Measurements from ENCODE around the gene TLCD4. TPM values are rescaled to one million over a fixed set of nuclear protein-coding genes. Genes with fewer than 3 reads are reported as not detected.

The TLCD4 gene
- total RNA-seq, 1 experiment from 2014 or later = 1.8 TPM

DNA sequence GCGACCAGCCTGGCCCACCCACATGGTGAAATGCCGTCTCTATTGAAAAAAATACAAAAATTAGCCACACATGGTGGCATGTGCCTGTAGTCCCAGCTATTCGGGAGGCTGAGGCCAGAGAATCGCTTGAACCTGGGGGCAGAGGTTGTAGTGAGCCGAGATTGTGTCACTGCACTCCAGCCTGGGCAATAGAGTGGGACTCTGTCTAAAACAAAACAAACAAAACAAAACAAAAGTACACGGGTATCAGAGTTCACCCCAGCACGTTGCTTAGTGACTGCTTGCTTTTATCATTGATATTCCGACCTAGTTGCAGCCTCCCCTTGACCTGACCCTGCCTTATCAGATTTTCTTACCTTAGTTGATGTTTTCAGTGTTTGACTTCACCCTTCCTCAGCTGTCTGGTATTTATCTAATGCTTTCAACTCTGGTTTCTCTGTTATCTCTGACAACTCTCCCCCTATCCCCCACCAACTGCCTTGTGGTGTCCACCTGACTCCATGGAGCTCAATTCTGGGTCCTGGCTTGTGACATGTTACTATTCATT is 5.1 kb downstream of the TLCD4 start:
- no CpG with 5 or more reads among the region's 8 CpGs for WGBS (ENCODE audit: extremely low coverage, insufficient read length, low lambda C conversion rate)
- no peak overlapping the region for H3K4ac ChIP-seq (ENCODE audit: low read depth, low read length)

More for the DNA sequence above, 5.1 kb downstream of the TLCD4 start:
- Mint-ChIP-seq H3K4me3 (no peak overlapping the region), H3K36me3 (ENCODE audit: insufficient read depth in 1 of 3, low read depth in 3 of 3) (no peaks in the 10 kb centered on the region), H3K27me3 (ENCODE audit: low read depth) (peaks cover 14% of the 10 kb centered on the region), H3K27ac (peak overlapping the region in 1 of 3 experiments; percentile 16; a peak in 1 of 7 replicates), H3K4me1 (peaks cover 18 to 21% of the 10 kb centered on the region in 2 experiments), H3K9me3 (no peaks in the 10 kb centered on the region)
- H3T11ph ChIP-seq (ENCODE audit: low read length) = no peak overlapping the region
- H4K8ac ChIP-seq (replicated peaks; ENCODE audit: insufficient read length, low read depth, low read length) = no peak overlapping the region
- TF ChIP-seq, protein P1, sequence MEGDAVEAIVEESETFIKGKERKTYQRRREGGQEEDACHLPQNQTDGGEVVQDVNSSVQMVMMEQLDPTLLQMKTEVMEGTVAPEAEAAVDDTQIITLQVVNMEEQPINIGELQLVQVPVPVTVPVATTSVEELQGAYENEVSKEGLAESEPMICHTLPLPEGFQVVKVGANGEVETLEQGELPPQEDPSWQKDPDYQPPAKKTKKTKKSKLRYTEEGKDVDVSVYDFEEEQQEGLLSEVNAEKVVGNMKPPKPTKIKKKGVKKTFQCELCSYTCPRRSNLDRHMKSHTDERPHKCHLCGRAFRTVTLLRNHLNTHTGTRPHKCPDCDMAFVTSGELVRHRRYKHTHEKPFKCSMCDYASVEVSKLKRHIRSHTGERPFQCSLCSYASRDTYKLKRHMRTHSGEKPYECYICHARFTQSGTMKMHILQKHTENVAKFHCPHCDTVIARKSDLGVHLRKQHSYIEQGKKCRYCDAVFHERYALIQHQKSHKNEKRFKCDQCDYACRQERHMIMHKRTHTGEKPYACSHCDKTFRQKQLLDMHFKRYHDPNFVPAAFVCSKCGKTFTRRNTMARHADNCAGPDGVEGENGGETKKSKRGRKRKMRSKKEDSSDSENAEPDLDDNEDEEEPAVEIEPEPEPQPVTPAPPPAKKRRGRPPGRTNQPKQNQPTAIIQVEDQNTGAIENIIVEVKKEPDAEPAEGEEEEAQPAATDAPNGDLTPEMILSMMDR (conservative IDR thresholded peaks at IDR 0.05) = no peak
- H3K9me3 ChIP-seq (ENCODE audit: control insufficient read depth, low read depth, low read length) = no peaks in the 10 kb centered on the region
- H3K27ac ChIP-seq (ENCODE audit: insufficient read length, low read depth, low read length) = no peak overlapping the region
- no peak for DNase-seq
- H3K4me2 ChIP-seq (ENCODE audit: insufficient read depth, insufficient read length, low read length) = no peak overlapping the region
- no peak overlapping the region for H2BK5ac ChIP-seq (ENCODE audit: insufficient read length, low read length)
- H3K23me2 ChIP-seq (ENCODE audit: insufficient read length, low read depth, low read length, poor library complexity, severe bottlenecking) = peaks cover 5% of the 10 kb centered on the region
- H3K79me2 ChIP-seq (ENCODE audit: insufficient read depth, low read length) = no peaks in the 10 kb centered on the region
- no peak overlapping the region for H2AK5ac ChIP-seq (ENCODE audit: insufficient read length, low read length)
- no peak overlapping the region for H3K56ac ChIP-seq (ENCODE audit: insufficient read length, low read depth, low read length)
- no peak overlapping the region for H2AFZ ChIP-seq (ENCODE audit: low read length)
- no peak overlapping the region for H2BK120ac ChIP-seq (ENCODE audit: low read depth, low read length, poor library complexity, severe bottlenecking)
- no peak overlapping the region for H4K91ac ChIP-seq (ENCODE audit: insufficient read length, low read depth, low read length)
- no peak overlapping the region for H3K18ac ChIP-seq (ENCODE audit: insufficient read length, low read depth, low read length)
- no peak overlapping the region for H3K9ac ChIP-seq (ENCODE audit: extremely low read depth, insufficient read length, low read length)
- no peak overlapping the region for H3K23ac ChIP-seq (ENCODE audit: insufficient read length, low read depth, low read length)
- H3K79me1 ChIP-seq (ENCODE audit: insufficient read depth, low read depth, low read length, poor library complexity, severe bottlenecking) = no peaks in the 10 kb centered on the region
- no peak overlapping the region for H2BK20ac ChIP-seq (ENCODE audit: low read depth, low read length, poor library complexity, severe bottlenecking)
- no peak overlapping the region for H4K5ac ChIP-seq (ENCODE audit: insufficient read length, low read depth, low read length)
- no peaks in the 10 kb centered on the region for H4K20me1 ChIP-seq (ENCODE audit: control insufficient read depth, insufficient read depth, insufficient read length)
- H3K14ac ChIP-seq (ENCODE audit: insufficient read depth, low read length) = no peak overlapping the region
- no peak overlapping the region for H2BK12ac ChIP-seq (ENCODE audit: insufficient read length, low read depth, low read length)
- H2BK15ac ChIP-seq (ENCODE audit: low read depth, low read length) = no peak overlapping the region
- H3K4me1 ChIP-seq (ENCODE audit: insufficient read depth, low read length) = no peaks in the 10 kb centered on the region
- no peaks in the 10 kb centered on the region; the same call in 1 of the 2 replicates for H3K27me3 ChIP-seq (ENCODE audit: insufficient read depth, low read length)

Measured in H9 (cell line).